RWPE2 (cell line): Measurements from ENCODE around the gene TDRKH.

ENCODE experiments used
- ATAC-seq: fragments of 200-7000 bp; cut with Tn5 transposase; 3 replicates; pipeline ENCODE4 v1.9.1; 2021; ENCODE audit warnings: low read depth
- DNase-seq: peaks from one replicate; pipeline ENCODE4 v3.0.0-alpha.2; 2020; ENCODE audit warnings: low spot score
- H3K27ac ChIP-seq: fragments of 450-650 bp; 2 replicates; pipeline ENCODE4 v1.5.1; 2017; ENCODE audit warnings: mild to moderate bottlenecking; ENCODE audit not compliant: poor library complexity, severe bottlenecking
- H3K27me3 ChIP-seq: fragments of 250-450 bp; sonication (Bioruptor Pico); 2 replicates; pipeline ENCODE4 v1.5.1; 2021; ENCODE audit warnings: mild to moderate bottlenecking, moderate library complexity; ENCODE audit not compliant: insufficient read depth, poor library complexity, severe bottlenecking
- H3K36me3 ChIP-seq: fragments of 250-450 bp; sonication (Bioruptor Pico); 2 replicates; pipeline ENCODE4 v1.5.1; 2020; ENCODE audit warnings: low read depth, mild to moderate bottlenecking, moderate library complexity
- H3K4me1 ChIP-seq: fragments of 250-450 bp; sonication (Bioruptor Pico); 2 replicates; pipeline ENCODE4 v1.5.1; 2021; ENCODE audit warnings: mild to moderate bottlenecking, moderate library complexity; ENCODE audit not compliant: insufficient read depth, poor library complexity, severe bottlenecking
- H3K4me3 ChIP-seq: fragments of 250-450 bp; sonication (Bioruptor Pico); 2 replicates; pipeline ENCODE4 v1.5.1; 2021; ENCODE audit warnings: mild to moderate bottlenecking, moderate library complexity; ENCODE audit not compliant: severe bottlenecking
- H3K9me3 ChIP-seq: fragments of 250-450 bp; sonication (Bioruptor Pico); 2 replicates; pipeline ENCODE4 v1.5.1; 2021; ENCODE audit warnings: mild to moderate bottlenecking, moderate library complexity; ENCODE audit not compliant: severe bottlenecking
- TF ChIP-seq, protein P1 (sequence below): fragments of 450-650 bp; IDR thresholded peaks from one replicate; pipeline ENCODE4 v1.5.1; 2017; ENCODE audit warnings: mild to moderate bottlenecking, moderate library complexity; ENCODE audit not compliant: poor library complexity, severe bottlenecking

TDRKH gene

DNA sequence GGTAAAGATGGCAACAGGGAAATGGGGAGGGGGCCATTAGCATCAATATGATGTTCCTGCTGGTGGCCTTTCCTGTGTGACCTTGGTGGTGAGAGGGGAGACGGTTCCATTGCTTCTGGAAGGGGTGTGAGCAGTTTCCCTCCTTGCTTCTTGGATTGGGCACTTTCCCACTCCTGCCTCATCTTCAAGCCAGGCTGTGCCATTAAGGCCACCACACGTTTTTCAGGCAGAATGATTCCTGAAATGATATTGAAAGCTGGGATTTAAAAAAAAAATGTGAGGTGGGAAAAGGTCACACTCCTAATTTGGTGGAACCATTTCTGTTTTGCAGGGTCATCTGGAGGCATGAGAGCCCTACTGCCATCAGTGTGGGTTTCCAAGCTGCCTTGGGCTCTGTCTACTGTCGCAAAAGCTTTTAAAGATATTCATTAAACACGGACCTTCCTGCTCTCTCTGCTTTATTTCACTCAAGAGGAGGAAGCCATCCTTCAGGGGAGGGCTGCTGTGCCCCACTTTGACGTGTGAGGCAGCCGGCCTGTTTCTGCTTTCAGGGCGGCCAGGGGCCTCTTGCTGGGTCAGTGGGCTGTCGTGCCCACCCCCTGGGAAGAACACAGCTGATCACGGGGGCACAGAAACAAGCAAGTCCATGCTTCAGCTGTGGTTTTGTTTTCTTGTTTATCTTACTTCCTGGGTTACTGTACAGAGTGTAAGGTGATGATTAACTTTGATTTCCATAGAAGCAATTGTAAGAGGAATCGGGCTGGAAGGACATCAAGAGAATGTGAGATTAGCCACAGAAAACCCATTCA is 60.9 kb downstream of the TDRKH start:
- Histone ChIP-seq H3K27me3 (no peaks in the 10 kb centered on the region), H3K27ac (no peak overlapping the region), H3K36me3 (no peaks in the 10 kb centered on the region), H3K4me1 (no peaks in the 10 kb centered on the region), H3K4me3 (no peak overlapping the region), H3K9me3 (no peaks in the 10 kb centered on the region)
- no peak for ATAC-seq
- no peak for DNase-seq
- TF ChIP-seq, protein P1, sequence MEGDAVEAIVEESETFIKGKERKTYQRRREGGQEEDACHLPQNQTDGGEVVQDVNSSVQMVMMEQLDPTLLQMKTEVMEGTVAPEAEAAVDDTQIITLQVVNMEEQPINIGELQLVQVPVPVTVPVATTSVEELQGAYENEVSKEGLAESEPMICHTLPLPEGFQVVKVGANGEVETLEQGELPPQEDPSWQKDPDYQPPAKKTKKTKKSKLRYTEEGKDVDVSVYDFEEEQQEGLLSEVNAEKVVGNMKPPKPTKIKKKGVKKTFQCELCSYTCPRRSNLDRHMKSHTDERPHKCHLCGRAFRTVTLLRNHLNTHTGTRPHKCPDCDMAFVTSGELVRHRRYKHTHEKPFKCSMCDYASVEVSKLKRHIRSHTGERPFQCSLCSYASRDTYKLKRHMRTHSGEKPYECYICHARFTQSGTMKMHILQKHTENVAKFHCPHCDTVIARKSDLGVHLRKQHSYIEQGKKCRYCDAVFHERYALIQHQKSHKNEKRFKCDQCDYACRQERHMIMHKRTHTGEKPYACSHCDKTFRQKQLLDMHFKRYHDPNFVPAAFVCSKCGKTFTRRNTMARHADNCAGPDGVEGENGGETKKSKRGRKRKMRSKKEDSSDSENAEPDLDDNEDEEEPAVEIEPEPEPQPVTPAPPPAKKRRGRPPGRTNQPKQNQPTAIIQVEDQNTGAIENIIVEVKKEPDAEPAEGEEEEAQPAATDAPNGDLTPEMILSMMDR: no peak

DNA sequence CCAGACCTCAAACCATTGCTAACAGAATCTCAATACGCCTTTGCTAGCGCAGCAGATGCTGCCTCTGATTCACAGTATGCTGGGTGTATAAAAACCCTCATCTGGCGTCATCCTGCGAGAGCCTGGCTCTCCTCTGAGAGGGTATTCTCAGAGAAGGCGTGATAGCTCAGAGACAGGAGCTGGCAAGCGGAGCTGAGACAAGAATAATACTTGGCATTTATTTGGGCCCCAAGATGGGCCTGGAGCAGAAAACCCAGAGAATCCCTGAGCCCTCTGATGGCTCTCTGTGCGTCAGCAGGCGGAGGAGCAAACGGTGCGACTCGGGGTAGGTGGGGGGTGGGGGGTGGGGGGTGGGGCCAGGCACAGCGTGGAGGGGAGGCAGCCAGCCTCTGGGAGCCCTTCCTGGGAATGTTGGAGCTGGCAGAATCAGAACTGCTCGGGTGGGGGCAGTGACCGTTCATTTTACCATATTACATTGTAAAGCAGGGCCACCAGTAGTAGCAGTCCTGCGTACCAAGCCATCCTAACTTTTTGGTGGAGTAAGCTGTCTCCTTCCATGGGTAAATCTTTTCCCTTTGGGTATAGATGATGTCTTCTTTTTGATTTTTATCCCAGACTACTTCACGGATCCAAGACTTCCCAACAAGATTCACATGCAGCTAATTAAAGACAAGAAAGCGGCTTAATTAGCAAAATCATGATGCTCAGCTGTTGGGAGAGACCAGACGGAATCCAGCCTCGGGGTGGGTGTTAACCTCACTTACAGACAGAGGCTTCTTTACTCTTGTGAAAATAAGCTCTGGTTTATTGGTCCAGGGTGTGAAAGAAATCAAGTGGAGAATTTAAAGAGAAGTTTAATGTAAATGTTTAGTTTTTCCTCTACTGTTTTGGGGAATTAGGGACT is 61.9 kb downstream of the TDRKH start:
- Histone ChIP-seq H3K27me3 (no peaks in the 10 kb centered on the region), H3K4me3 (no peak overlapping the region), H3K9me3 (no peaks in the 10 kb centered on the region), H3K36me3 (no peaks in the 10 kb centered on the region), H3K4me1 (no peaks in the 10 kb centered on the region), H3K27ac (no peak overlapping the region)
- no peak for ATAC-seq
- DNase-seq: no peak
- TF ChIP-seq, protein P1: no peak

DNA sequence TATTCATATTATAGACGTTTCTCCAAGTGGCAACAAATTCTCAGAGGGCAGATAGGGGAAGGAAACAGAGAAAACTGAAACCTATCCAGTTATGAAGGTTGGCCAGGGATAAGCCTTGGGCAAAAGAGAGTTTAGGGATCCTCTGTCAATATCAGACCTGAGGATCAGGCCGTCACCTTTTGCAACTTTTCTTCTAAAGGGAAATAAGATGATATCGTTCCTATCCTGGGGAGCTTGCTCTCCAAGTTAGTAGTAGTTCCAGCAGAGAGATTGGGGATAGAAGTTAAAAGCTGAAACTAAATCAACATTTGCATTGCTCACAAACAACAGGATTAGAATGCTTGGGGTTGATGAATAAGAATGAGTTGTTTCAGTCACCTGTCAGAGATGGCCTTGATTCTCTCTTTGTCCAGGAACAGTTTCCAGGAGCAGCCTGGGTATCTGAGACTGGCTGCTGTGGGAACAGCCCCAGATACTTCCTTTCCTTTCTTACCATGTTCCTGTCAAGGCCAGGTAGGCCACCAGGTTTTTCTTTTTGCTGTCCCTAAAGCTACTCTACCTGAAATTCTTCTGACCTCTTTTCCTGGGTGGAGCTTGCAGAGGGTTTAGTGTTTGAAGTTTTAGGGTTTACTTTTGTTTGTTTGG is 66.5 kb downstream of the TDRKH start:
- DNase-seq (no peak), ATAC-seq (no peak)
- no peaks in the 10 kb centered on the region for H3K9me3 ChIP-seq
- no peaks in the 10 kb centered on the region for H3K4me1 ChIP-seq
- H3K4me3 ChIP-seq: no peak overlapping the region
- H3K27me3 ChIP-seq: no peaks in the 10 kb centered on the region
- H3K36me3 ChIP-seq: no peaks in the 10 kb centered on the region
- TF ChIP-seq, protein P1: no peak
- H3K27ac ChIP-seq: no peak overlapping the region
